ENCODE data around the gene EXOC2.
"Not testable (repeated sequence)": the region's sequence is repeated elsewhere in the genome, so short reads cannot be mapped to it uniquely, and the experiment has no call there.

EXOC2 gene

DNA sequence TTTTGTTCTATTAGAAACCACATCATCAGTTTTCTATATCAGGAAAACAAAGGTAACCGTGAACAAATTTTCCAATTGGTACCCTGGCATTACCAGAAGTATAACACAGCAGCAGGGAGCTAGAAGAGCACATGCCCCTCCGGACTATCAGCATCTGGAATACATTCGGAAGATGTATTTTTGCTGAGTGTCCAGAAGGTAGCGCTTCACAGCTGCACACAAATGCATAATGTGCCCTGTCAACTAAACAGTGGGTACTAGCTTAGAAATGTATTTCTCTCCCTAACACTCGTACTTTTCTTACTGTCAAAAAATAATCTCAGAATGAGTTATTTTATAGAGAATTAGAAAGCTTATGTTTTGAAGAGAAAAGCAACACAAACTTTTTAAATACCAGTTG is 113.6 kb downstream of the EXOC2 start:
- peak; percentile 42 for DNase-seq (ENCODE audit: low spot score)

DNA sequence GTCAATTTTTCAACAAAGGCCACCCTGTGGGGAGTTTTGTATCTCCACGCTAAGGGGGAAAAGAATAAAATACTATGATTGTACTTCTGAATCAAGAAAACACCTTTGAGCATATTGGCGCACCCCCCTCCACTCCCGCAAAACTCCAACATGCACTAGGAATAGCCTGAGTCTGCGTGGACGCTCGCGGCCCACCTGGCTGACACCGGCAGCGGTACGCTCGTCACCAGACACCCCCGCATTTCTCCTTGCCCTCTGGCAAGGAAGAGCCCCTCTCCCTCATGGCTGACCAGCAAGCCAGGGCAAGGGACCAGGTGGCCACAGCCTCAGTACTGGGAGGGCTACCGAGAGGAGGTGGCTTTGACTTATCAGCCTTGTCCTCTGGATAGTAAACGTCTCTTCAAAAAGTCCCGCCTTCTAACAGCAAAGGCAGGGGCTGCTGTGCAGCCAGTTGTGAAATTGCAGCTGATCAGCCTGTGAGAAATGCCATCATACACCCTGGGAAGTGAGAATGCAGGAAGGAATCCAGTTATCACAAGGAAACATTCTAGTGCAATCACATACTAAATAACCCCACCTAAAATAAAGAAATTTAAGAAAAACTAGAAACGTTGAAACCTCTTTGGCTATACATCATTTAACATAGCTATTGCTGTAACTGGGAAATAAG is 120.2 kb downstream of the EXOC2 start:
- no peak for DNase-seq (ENCODE audit: low spot score)

DNA sequence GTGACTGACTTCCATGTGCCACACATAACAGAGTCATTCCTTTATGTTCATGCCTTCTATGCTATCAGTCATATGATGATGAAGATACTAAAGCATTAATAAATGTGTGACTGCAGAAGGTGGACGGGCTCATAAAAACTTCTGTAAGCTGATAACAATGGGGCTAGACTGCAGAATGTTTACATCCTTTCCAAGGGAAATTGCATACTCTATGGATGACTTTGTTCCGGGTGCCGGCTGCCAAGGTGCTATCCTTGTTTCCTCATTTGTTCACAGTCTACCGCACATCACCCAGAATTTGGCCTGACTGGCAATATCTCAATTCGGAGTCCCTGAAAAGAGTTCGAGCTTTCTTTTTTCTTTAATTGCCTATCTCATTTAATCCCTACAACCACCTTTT is 121.0 kb downstream of the EXOC2 start:
- no peak for DNase-seq (ENCODE audit: low spot score)

DNA sequence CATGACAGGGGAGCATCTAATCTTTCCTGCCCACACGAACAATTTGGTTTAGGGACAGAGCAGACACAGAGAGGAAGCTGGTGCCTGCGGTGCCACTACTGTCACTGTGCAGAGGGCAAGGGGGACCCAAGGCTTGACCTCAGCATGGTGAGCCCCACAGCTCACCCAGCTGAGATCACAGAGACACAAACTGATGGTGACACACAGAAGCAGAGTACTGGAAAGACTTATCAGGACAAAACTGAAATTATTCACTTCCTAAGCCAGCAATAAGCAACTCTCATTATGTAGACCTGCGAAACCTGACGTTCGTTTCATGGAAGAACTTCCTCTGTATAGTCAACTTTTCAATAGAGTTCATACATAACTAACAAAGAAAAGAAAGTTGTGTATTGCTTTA is 122.1 kb downstream of the EXOC2 start:
- no peak for DNase-seq (ENCODE audit: low spot score)

DNA sequence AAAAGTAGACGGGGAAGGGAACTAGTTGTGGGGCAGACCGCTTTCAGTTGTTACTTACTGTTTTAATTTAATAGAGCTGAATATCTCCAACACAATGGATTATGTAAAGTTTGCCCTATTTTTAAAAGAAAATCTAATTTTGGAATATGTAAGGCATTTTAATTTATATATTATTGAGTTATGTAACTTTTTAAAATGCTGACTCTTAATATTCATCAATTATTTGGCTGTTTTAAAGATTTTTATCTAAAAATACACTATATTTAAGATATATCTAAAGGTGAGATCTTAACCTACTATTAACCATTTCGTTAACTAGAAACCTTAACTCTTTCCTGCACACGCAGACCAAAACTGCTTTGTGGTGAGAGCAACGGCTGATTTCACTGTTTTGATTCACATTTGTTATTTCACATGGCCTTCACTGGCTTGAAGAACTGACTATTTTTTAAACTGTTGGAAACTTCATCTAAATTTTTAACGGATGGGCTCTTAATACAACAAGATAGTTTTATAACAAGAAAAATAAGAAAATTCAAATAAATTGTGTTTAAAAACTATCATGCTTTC is 123.9 kb downstream of the EXOC2 start:
- DNase-seq (ENCODE audit: low spot score) = no peak

DNA sequence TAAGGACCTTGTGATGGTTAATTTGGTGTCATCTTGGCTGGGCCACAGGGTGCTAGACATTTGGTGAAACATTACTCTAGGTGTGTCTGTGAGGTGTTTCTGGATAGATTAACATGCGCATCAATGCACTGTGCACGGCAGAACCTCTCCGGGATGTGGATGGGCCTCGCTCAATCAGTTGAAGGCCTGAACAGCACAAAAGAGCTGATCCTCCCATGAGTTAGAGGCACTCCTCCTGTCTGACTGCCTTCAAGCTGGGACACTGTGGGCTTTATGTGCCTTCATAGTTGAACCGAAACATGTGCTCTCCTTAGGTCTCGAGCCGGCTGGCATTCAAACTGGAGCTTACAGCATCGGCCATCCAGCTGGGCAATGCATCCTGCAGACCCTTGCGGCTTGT is 124.9 kb downstream of the EXOC2 start:
- DNase-seq (ENCODE audit: low spot score) = no peak

DNA sequence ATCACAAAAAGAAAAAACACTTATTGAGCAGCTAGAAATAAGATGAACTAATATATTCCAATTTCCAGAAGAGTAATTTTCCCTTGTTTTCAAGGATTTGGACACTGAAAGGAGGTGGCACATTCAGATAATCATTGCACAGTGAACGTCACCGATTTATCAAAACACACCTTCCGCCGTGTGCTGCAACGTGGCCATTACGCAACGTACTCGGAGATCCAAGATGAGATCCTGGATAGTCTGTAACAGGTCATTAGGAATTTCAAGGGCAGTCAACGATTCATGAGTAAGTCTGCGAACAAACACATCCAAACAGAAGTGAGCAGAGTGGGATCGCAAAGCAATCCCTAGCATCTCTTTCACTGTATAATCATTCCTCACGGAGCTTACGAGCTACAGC is 129.1 kb downstream of the EXOC2 start:
- DNase-seq (ENCODE audit: low spot score) = no peak

DNA sequence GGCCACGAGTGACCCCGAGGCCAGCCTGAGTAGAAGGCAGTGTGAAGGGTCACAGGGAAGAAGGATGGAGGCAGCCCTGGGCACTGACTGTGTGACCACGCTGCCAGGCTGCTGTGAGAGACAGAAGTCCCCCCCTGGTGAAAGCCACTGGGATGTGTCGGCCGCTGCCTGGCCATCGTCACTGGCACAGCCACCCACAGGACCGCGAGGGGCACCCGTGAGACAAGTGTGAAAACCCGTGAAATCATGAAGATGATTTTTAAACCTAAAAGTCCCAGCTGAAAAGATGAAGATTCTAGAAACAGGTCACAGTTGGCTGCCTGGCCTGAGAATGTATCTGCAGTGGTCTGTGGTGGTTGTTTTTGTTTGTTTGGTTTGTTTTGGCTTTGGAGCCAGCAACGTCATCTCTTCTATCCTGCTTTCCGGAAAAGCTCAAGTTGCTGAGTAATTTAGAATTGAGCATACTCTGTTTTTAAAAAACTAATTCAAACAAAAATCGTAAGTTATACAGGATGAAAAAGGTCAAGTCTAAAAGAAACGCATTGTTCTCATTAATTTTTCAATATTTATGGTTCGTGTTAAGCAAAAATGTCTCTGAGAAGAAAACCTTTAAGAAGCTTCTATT is 130.8 kb downstream of the EXOC2 start:
- DNase-seq (ENCODE audit: low spot score) = peak; percentile 43

DNA sequence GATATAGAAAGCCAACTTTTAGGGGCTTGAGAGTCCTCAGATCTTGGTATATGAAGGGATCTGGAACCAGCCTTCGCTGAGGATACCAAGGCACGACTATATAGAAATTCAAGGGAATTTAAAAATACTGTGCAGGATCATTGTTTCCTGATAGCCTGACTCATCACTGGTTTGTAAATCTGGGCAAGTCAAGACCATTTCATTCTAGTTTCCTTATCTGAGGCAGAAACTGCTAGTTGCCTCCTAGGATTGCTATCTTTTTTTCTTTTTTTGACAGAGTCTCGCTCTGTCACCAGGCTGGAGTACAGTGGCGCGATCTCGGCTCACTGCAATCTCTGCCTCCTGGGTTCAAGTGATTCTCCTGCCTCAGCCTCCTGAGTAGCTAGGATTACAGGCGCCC is 131.6 kb downstream of the EXOC2 start:
- not testable (repeated sequence) for DNase-seq (ENCODE audit: low spot score)

DNA sequence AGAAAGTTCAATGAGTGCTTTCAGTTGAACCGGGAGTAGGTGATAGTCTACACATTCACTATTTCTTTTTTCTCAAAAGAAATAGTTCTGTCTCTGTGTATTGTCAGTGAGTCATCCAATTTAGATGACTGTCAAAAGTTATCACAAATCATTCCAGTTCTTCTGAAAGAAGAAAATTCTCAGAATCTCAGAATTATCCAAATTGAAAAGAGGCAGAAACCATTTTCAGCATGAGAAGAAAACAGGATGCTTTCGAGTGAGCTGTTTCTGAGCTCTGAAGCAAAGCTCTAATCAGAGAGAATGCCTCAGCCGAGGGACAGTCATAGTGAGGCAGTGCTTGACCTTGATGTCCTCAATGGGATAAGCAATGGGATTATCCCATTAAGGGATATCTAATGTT is 134.0 kb downstream of the EXOC2 start:
- DNase-seq (ENCODE audit: low spot score) = no peak

DNA sequence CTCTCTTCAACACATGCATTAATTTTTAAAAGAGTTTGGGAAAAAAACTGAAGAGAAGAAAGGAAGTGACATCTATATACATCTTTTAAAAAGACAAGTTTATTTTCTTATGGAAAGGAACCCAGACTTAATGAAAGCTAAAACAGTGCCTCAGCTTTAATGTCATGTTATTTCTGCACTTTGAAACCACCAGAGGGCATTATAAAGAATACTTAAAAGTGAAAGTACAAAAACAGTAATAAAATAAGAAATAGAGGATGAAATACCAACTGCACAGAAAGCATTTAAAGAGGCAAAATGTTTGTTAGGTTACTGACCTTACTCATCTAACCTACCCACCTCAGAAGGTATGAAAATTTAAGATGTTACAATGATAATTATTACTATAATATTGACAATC is 134.8 kb downstream of the EXOC2 start:
- no peak for DNase-seq (ENCODE audit: low spot score)

DNA sequence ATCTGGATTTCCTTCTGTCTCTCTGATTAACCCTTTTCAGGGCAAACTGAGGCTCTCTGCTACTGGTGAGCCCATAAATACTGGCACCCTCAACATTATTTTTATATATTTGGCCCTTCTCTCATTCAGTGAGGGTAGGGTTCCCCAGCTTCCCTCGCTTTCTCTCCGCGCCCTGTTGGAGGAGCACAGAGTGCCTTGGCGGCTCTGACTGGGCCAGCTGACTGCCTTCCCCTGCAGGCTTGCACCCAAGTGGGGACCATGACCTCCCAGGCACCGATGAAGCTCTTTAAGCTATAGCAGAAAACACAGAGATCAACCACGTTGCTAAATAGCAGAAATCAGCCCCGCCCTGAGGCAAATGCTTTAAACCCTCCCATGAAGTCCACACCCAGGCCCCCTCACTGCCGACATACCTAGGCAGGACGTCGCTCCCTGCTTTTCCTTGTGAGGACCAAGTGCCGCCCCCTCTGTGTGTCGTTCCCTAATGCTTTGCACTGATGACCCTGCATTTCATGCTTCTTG is 141.0 kb downstream of the EXOC2 start:
- no peak for DNase-seq (ENCODE audit: low spot score)

DNA sequence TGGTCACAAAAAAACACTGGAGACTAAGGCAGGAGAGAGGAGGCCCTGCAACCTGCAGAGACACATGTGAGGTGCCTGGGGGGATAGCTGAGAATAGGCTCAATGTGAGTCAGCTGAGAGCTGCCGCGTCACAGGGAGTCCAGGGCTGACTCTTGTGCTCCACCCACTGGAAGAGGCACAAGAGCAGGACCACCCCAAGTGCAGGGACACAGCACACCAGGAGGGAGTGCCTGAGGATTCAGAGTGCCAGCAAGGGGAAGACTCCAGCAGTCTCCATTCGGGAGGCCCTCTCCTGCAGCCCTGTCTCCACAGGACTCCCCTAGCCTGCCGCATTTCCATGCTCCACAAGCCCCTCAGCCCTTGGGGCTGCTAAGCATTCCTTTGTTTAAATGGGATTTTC is 141.5 kb downstream of the EXOC2 start:
- peak; percentile 84 for DNase-seq (ENCODE audit: low spot score)

DNA sequence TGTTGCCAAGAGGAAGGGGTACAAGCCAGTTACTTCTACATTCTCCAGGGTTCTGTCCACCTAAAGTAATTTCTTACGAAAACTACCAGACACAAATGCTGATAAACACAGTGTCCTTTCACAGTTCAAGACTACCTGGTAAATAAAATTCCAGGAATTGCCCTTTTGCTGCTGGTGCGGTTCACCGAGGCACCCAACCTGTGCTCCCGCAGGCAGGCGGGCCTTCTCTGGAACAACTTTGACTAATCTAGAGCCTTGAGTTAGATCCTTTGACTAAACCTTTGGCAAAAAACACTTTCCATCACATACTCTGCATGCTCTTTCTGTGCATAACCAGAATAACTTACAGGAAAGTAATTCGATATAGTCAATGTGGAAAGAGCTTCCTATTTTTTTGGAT is 143.0 kb downstream of the EXOC2 start:
- no peak for DNase-seq (ENCODE audit: low spot score)

DNA sequence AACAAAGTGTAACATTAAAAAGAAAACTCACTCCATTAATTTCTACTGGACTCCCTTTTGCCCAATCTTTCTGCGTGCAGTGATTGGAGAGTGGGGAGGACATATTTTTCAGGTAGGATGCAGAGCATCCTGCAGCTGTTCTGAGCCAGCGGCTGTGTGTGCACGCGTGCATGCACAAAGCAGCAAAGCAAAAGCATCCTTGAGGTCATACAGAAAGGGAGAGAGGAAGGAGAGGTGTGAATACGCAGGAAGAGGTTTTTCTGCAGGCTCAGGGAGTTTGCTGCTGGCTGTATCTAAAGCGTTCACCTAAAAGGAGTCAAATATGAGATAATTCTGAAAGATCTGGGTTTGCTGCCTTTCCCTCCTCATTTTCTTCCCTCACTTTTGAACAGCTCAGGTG is 144.4 kb downstream of the EXOC2 start:
- no peak for DNase-seq (ENCODE audit: low spot score)

DNA sequence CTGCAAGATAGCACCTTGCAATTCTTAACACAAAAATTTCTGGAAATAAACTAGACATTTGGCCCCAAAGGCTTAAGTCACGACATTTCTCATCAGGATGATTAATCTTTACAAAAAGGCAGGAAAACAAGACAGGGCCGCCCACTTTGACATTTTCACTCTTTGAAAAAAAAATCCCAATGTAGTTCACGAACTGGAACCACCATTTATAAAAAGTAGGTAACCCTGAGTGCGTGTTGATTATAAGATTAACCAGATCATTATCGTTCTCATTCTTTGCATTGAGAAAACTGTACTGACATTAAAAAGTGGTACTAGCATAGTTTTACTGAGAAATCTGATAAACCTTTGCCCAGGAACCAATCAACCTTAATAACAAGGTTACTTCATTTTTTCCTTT is 144.8 kb downstream of the EXOC2 start:
- no peak for DNase-seq (ENCODE audit: low spot score)

DNA sequence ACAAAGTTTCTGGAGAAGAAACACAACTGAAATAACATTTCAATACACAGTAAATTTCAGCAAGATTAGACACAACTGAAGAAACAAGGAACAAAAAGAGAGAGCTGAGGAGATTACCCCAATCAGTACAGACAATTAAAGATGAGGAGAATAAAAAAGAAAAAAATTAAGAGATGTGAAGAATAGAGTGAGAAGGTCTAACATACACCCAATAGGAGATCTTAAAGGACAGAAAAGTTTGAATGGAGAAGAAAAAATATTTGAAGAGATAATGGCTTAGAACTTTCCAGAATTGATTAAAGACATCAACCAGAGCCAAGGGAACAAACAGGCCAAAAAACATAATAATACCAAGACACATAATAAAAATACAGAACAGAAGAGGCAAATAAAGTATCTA is 152.4 kb downstream of the EXOC2 start:
- DNase-seq (ENCODE audit: low spot score) = no peak

DNA sequence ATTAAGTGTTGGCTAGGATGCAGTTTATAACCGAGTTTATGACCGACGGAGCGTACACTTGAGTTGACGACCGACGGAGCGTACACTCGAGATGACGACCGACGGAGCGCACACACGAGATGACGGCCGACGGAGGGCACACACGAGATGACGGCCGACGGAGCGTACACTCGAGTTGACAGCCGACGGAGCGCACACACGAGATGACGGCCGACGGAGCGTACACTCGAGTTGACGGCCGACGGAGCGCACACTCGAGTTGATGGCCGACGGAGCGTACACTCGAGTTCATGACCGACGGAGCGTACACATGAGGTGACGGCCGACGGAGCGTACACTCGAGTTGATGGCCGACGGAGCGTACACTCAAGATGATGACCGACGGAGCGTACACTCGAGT is 155.8 kb downstream of the EXOC2 start:
- DNase-seq (ENCODE audit: low spot score) = no peak

DNA sequence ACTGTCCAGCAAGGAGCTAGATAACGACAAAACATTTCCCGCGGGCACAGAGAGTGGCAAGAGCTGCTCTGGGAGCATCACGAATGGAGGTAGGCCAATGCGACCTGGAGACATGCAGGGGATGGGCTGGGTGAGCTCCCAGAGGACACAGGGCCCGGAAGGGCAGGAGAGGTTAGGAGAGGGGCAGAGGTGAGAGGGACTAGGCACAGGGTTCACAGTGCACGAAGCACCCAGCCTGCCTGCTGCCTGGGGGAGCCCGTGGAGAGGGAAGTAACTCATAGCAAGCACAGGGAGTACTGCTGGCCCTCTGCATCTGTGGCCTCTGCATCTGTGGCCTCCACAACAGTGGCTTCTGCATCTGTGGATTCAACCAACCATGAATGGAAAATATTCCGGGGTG is 162.5 kb downstream of the EXOC2 start:
- DNase-seq (ENCODE audit: low spot score) = no peak

DNA sequence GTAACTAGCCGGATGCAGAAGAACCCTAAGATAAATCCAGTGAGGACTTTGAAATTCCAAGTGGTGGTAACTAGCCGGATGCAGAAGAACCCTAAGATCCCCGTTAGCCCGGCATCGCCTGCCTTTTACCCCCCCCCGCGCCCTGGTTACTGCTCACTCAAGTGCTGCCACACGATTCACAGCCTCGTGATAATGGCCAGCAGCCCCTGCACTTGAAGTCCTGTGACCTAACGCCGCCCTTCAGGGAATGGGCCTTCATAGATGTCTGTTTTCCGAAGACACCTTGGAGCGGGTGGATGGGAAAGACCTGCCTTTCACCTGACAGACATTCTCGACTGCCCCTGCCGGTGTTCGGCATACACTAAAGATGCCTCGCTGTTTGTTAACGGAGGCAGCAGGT is 163.9 kb downstream of the EXOC2 start:
- DNase-seq (ENCODE audit: low spot score) = no peak

DNA sequence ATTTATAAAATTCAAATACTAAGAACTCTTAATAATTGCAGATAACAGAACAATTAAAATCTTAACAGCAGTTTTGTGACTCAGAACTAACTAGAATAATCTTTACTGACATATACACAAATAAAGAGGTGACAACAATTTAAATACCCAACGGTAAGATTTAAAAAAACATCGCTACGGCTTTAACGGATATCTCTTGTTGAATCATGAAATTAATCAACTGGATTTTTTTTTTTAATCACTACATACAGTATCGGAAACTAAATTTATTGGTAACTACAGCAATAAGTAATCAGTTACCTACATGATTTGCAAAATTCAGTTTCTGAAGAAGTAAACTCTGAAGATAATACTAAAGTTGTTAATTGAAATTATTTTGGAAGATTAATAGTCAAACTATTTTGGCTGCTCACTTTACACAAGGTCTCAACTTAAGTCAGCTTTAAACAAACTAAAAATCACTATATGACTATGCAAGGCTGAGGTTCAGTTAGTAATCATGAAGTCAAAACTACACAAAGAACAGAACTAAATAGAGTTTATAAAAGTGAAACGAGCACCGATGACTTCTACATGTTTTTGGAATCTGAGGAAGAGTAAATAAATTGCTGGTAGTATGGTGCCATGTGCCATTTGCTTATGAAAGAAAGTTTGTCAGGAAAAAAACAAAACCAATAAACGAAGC is 164.8 kb downstream of the EXOC2 start:
- no peak for DNase-seq (ENCODE audit: low spot score)

DNA sequence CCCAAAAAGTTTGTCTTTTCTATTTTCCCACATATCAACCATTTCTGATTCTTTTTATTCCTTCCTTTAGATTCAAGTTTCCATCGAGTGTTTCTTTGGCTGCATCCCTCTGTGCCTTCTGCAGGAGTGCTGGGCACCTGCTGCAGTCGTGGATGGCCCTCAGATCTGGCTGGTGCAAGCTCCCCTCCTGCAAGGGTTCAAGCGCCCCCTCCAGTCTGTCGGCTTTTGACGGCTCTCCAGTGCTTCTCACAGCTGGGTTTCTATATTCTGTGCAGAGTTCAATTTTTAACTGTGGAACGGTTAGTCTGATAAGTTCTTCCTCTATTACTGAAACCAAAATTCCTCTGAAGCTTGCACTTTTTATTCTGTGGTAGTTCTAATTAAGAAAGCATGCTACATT is 168.1 kb downstream of the EXOC2 start:
- DNase-seq (ENCODE audit: low spot score) = no peak

DNA sequence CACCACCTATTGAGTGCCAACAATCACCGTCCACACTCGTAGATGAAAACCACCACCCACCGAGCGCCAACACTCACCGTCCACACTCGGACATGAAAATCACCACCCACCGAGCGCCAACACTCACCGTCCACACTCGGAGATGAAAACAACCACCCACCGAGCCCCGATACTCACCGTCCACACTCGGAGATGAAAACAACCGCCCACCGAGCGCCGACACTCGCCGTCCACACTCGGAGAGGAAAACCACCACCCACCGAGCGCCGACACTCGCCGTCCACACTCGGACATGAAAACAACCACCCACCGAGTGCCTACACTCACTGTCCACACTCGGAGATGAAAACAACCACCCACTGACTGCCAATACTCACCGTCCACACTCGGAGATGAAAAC is 172.1 kb downstream of the EXOC2 start:
- DNase-seq (ENCODE audit: low spot score) = no peak

Measured in COLO829 (cell line).